Upper lobe of left lung (tissue), 6 donors: ENCODE data around the gene ST7. TPM values are rescaled to one million over a fixed set of nuclear protein-coding genes. Genes with fewer than 3 reads are reported as not detected.

Experiments
- ATAC-seq, 2 donors: fragments of 200-7000 bp; cut with Tn5 transposase; one replicate each; pipeline ENCODE4 v1.9.1; 2022; ENCODE audit warnings: mild to moderate bottlenecking in 2 of 2, moderate library complexity in 2 of 2; ENCODE audit not compliant: low FRiP score in 2 of 2
- DNase-seq, 2 donors: peaks; one replicate each; pipeline ENCODE4 v3.0.0-alpha.2; 2019 to 2020
- H3K27ac ChIP-seq, 4 donors: fragments of 200-600 bp; sonication (generic); one replicate each; pipeline ENCODE4 v1.5.1; 2016 to 2019
- H3K27me3 ChIP-seq, 4 donors: fragments of 200-600 bp; sonication (generic); one replicate each; pipeline ENCODE4 v1.5.1; 2017 to 2019
- H3K36me3 ChIP-seq, 4 donors: fragments of 200-600 bp; sonication (generic); one replicate each; pipeline ENCODE4 v1.5.1; 2016 to 2019
- H3K4me1 ChIP-seq, 4 donors: fragments of 200-600 bp; sonication (generic); one replicate each; pipeline ENCODE4 v1.5.1; 2018 to 2019
- H3K4me3 ChIP-seq, 4 donors: fragments of 200-600 bp; sonication (generic); one replicate each; pipeline ENCODE4 v1.5.1; 2017 to 2019; ENCODE audit warnings: mild to moderate bottlenecking in 2 of 4, moderate library complexity in 1 of 4
- H3K9me3 ChIP-seq, 4 donors: fragments of 200-600 bp; sonication (generic); one replicate each; pipeline ENCODE4 v1.5.1; 2018 to 2019
- CTCF ChIP-seq, 6 experiments: fragments of 450-650 bp in 4 of 6; fragments of 200-600 bp in 2 of 6; sonication (generic) in 2 of 6; IDR thresholded peaks; one replicate each; pipeline ENCODE4 v1.5.1; 2016 to 2019; ENCODE audit warnings: antibody characterized with exemption in 6 of 6
- EP300 ChIP-seq, 4 donors: sonication (generic); formaldehyde crosslinking; IDR thresholded peaks; one replicate each; pipeline ENCODE4 v1.5.1; 2017; ENCODE audit warnings: antibody characterized with exemption in 4 of 4, control low read depth in 2 of 4
- POLR2A ChIP-seq, 4 donors: fragments of 450-650 bp; IDR thresholded peaks; one replicate each; pipeline ENCODE4 v1.5.1; 2016 to 2017; ENCODE audit warnings: antibody characterized with exemption in 4 of 4, mild to moderate bottlenecking in 2 of 4
- POLR2AphosphoS5 ChIP-seq, 2 donors: sonication (generic); formaldehyde crosslinking; IDR thresholded peaks; one replicate each; pipeline ENCODE4 v1.5.1; 2017; ENCODE audit warnings: antibody characterized with exemption in 2 of 2
- WGBS, 2 donors: methylation state at CpG; one replicate each; pipeline ENCODE4 v1.1.5; 2017 to 2018; 5-methylcytosine and 5-hydroxymethylcytosine counted together
- total RNA-seq, 6 donors: library from RNA; depleted of rRNA in 4 of 6; stranded (reverse); fragments of >200 nt in 4 of 6; gene quantifications; one replicate each; pipeline versions ENCODE4 v1.1.0 to v1.2.1, GENCODE V29; 2016 to 2021
- donor health status: DM: no; HTN: no; CAD: no; lungs with moderate emphysema.
- donor health status: DM: no; HTN: yes; CAD: no; lungs with severe emphysema.

ST7 gene
- total RNA-seq, 6 donors from 2014 or later: 36.0 to 135 (median 73.4) TPM

DNA sequence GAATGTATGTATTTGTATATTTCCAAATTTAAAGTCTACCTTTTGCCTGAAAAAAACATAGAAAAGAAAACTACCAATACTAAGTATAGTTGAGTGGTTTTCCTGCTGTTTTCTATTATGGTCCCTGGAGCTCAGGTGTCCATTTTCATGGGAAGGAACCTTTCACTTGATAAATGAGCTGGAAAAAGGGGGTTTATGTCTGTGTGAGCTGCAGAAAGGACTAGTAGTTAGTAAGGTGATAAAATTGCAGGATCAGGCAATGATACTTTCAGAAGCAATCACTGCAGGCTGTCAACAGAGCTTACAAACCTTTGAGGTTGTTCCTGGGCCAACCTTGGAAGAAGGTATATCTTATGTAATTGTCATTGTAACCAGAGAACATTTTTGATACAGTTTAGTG is 48.0 kb downstream of the ST7 start:
- H3K4me3 ChIP-seq: no peak overlapping the region
- no peaks in the 10 kb centered on the region for H3K27me3 ChIP-seq
- no peaks in the 10 kb centered on the region for H3K9me3 ChIP-seq
- no peaks in the 10 kb centered on the region for H3K36me3 ChIP-seq
- no peak overlapping the region for H3K27ac ChIP-seq
- ATAC-seq (no peak), DNase-seq (no peak)
- TF ChIP-seq EP300 (IDR thresholded peaks at IDR 0.05): no peak
- TF ChIP-seq POLR2A (IDR thresholded peaks at IDR 0.05): no peak
- TF ChIP-seq CTCF (IDR thresholded peaks at IDR 0.05): no peak
- no peak for TF ChIP-seq POLR2AphosphoS5 (IDR thresholded peaks at IDR 0.05)
- no peaks in the 10 kb centered on the region for H3K4me1 ChIP-seq

- DNase-seq: no peak
- Histone ChIP-seq H3K36me3 (no peaks in the 10 kb centered on the region), H3K9me3 (no peaks in the 10 kb centered on the region), H3K4me3 (no peak overlapping the region), H3K27me3 (no peaks in the 10 kb centered on the region), H3K27ac (no peak overlapping the region), H3K4me1 (peaks cover 0 to 14% (median 0%) of the 10 kb centered on the region in 4 donors)
- WGBS, 2 donors: 84 to 93% methylated on average over 1 of the region's 1 CpG
- ATAC-seq: no peak
- no peak for TF ChIP-seq EP300 (IDR thresholded peaks at IDR 0.05)
- TF ChIP-seq CTCF (IDR thresholded peaks at IDR 0.05): no peak
- TF ChIP-seq POLR2A (IDR thresholded peaks at IDR 0.05): no peak
- no peak for TF ChIP-seq POLR2AphosphoS5 (IDR thresholded peaks at IDR 0.05)
These were observed 51.6 kb downstream of the ST7 start for GRCh38 chr7:117004899-117005298.

GRCh38 chr7:117005449-117005848 is 52.1 kb downstream of the ST7 start:
- TF ChIP-seq POLR2AphosphoS5 (IDR thresholded peaks at IDR 0.05): no peak
- no peak for TF ChIP-seq EP300 (IDR thresholded peaks at IDR 0.05)
- no peak for TF ChIP-seq POLR2A (IDR thresholded peaks at IDR 0.05)
- no peak for TF ChIP-seq CTCF (IDR thresholded peaks at IDR 0.05)
- WGBS, 2 donors: 86 to 90% methylated on average over 2 of the region's 2 CpGs
- no peaks in the 10 kb centered on the region for H3K36me3 ChIP-seq
- DNase-seq: no peak
- H3K4me3 ChIP-seq: no peak overlapping the region
- peaks cover 0 to 19% (median 0%) of the 10 kb centered on the region in 4 donors for H3K4me1 ChIP-seq
- ATAC-seq: no peak
- no peak overlapping the region for H3K27ac ChIP-seq
- H3K27me3 ChIP-seq: no peaks in the 10 kb centered on the region
- no peaks in the 10 kb centered on the region for H3K9me3 ChIP-seq

- no peak for ATAC-seq
- no peak overlapping the region for H3K27ac ChIP-seq
- no peaks in the 10 kb centered on the region for H3K27me3 ChIP-seq
- no peak for DNase-seq
- 78 to 81% methylated on average over 5 of the region's 5 CpGs for WGBS, 2 donors
- no peak for TF ChIP-seq POLR2A (IDR thresholded peaks at IDR 0.05)
- TF ChIP-seq POLR2AphosphoS5 (IDR thresholded peaks at IDR 0.05): no peak
- TF ChIP-seq CTCF (IDR thresholded peaks at IDR 0.05): no peak
- no peak for TF ChIP-seq EP300 (IDR thresholded peaks at IDR 0.05)
- H3K4me1 ChIP-seq: peaks cover 0 to 24% (median 3%) of the 10 kb centered on the region in 4 donors
- H3K36me3 ChIP-seq: no peaks in the 10 kb centered on the region
- no peaks in the 10 kb centered on the region for H3K9me3 ChIP-seq
- no peak overlapping the region for H3K4me3 ChIP-seq
These were observed 53.8 kb downstream of the ST7 start for GRCh38 chr7:117006907-117007684.
